HEK293 (cell line): ENCODE data around the gene SNAPC5.

ENCODE experiments used
- CTCF ChIA-PET: fragments of 350-600 bp; formaldehyde crosslinking; extraction: SDS; loops from one replicate; lab custom pipeline; 2021; ENCODE audit warnings: antibody characterized with exemption; lab: Yijun Ruan, JAX
- POLR2A ChIA-PET: fragments of 300-600 bp; formaldehyde crosslinking; extraction: SDS; loops from one replicate; lab custom pipeline; 2020; ENCODE audit warnings: antibody characterized with exemption, inconsistent platforms; lab: Yijun Ruan, JAX
- H3K27ac ChIP-seq: fragments of 200-500 bp; sonication (Bioruptor generic); 2 replicates; pipeline ENCODE4 v1.5.1; 2014; ENCODE audit warnings: low read depth, low read length, control low read depth, inconsistent platforms; ENCODE audit errors: extremely low read depth
- H3K36me3 ChIP-seq, 2 experiments: fragments of 200-500 bp in 1 of 2; sonication (Bioruptor generic) in 1 of 2; 1 replicate in 1 of 2; 2 replicates in 1 of 2; pipeline ENCODE4 v1.5.1; 2014 to 2017; ENCODE audit warnings: inconsistent platforms in 2 of 2, low read length in 2 of 2; ENCODE audit not compliant: control insufficient read depth in 2 of 2, insufficient read depth in 1 of 2
- H3K4me1 ChIP-seq: fragments of 200-500 bp; sonication (Bioruptor generic); 2 replicates; pipeline ENCODE4 v1.5.1; 2014; ENCODE audit warnings: mild to moderate bottlenecking, low read length, inconsistent platforms; ENCODE audit not compliant: control insufficient read depth, insufficient read depth
- H3K4me3 ChIP-seq: 2 replicates; pipeline ENCODE4 v1.5.1; 2011; ENCODE audit warnings: low read depth, mild to moderate bottlenecking, control low read depth, low read length, moderate library complexity
- H3K9me3 ChIP-seq: fragments of 200-500 bp; sonication (Bioruptor generic); 2 replicates; pipeline ENCODE4 v1.5.1; 2014; ENCODE audit warnings: low read depth, low read length, inconsistent platforms; ENCODE audit not compliant: control insufficient read depth, insufficient read depth
- GLIS1 ChIP-seq: fragments of 450-650 bp; formaldehyde crosslinking; IDR thresholded peaks from 2 replicates; pipeline ENCODE4 v1.5.1; 2016; ENCODE audit warnings: missing biosample characterization, missing genetic modification characterization
- SCRT2 ChIP-seq: fragments of 450-650 bp; formaldehyde crosslinking; IDR thresholded peaks from 2 replicates; pipeline ENCODE4 v1.5.1; 2016; ENCODE audit warnings: missing biosample characterization, missing genetic modification characterization
- WT1 ChIP-seq: fragments of 450-650 bp; formaldehyde crosslinking; IDR thresholded peaks from 2 replicates; pipeline ENCODE4 v1.5.1; 2016; ENCODE audit warnings: missing biosample characterization, missing genetic modification characterization
- YY2 ChIP-seq: fragments of 450-650 bp; formaldehyde crosslinking; IDR thresholded peaks from 2 replicates; pipeline ENCODE4 v1.5.1; 2016; ENCODE audit warnings: missing biosample characterization, missing genetic modification characterization
- ZBTB8A ChIP-seq: fragments of 450-650 bp; formaldehyde crosslinking; IDR thresholded peaks from 2 replicates; pipeline ENCODE4 v1.5.1; 2016; ENCODE audit warnings: missing biosample characterization, missing genetic modification characterization
- ZEB2 ChIP-seq: fragments of 450-650 bp; formaldehyde crosslinking; IDR thresholded peaks from 2 replicates; pipeline ENCODE4 v1.5.1; 2016; ENCODE audit warnings: missing biosample characterization, missing genetic modification characterization
- ZNF112 ChIP-seq: fragments of 450-650 bp; formaldehyde crosslinking; IDR thresholded peaks from 2 replicates; pipeline ENCODE4 v1.5.0; 2017; ENCODE audit warnings: missing biosample characterization, missing genetic modification characterization
- ZNF121 ChIP-seq: fragments of 450-650 bp; formaldehyde crosslinking; IDR thresholded peaks from 2 replicates; pipeline ENCODE4 v1.5.1; 2016; ENCODE audit warnings: missing biosample characterization, missing genetic modification characterization
- ZNF157 ChIP-seq: fragments of 450-650 bp; formaldehyde crosslinking; IDR thresholded peaks from 2 replicates; pipeline ENCODE4 v1.5.1; 2016; ENCODE audit warnings: missing biosample characterization, missing genetic modification characterization
- ZNF202 ChIP-seq: fragments of 450-650 bp; formaldehyde crosslinking; IDR thresholded peaks from 2 replicates; pipeline ENCODE4 v1.5.1; 2016; ENCODE audit warnings: missing biosample characterization, missing genetic modification characterization, borderline replicate concordance
- ZNF239 ChIP-seq: fragments of 450-650 bp; formaldehyde crosslinking; IDR thresholded peaks from 2 replicates; pipeline ENCODE4 v1.5.1; 2016; ENCODE audit warnings: missing biosample characterization, missing genetic modification characterization
- ZNF248 ChIP-seq: fragments of 450-650 bp; formaldehyde crosslinking; IDR thresholded peaks from 2 replicates; pipeline ENCODE4 v1.5.1; 2017; ENCODE audit warnings: missing biosample characterization, missing genetic modification characterization
- ZNF292 ChIP-seq: fragments of 450-650 bp; formaldehyde crosslinking; IDR thresholded peaks from 2 replicates; pipeline ENCODE4 v1.5.1; 2016; ENCODE audit warnings: low read depth, missing biosample characterization, missing genetic modification characterization, borderline replicate concordance
- ZNF311 ChIP-seq: fragments of 450-650 bp; formaldehyde crosslinking; IDR thresholded peaks from 2 replicates; pipeline ENCODE4 v1.5.1; 2017; ENCODE audit warnings: missing biosample characterization, missing genetic modification characterization, borderline replicate concordance
- ZNF433 ChIP-seq: fragments of 450-650 bp; formaldehyde crosslinking; IDR thresholded peaks from 2 replicates; pipeline ENCODE4 v1.5.1; 2016; ENCODE audit warnings: missing biosample characterization, missing genetic modification characterization, low read depth
- ZNF513 ChIP-seq: fragments of 450-650 bp; IDR thresholded peaks from 2 replicates; pipeline ENCODE4 v1.5.1; 2018; ENCODE audit warnings: missing biosample characterization, missing genetic modification characterization
- ZNF529 ChIP-seq: fragments of 450-650 bp; formaldehyde crosslinking; IDR thresholded peaks from 2 replicates; pipeline ENCODE4 v1.5.1; 2017; ENCODE audit warnings: missing genetic modification characterization, missing biosample characterization; ENCODE audit not compliant: insufficient replicate concordance
- ZNF558 ChIP-seq: fragments of 450-650 bp; formaldehyde crosslinking; IDR thresholded peaks from 2 replicates; pipeline ENCODE4 v1.5.1; 2016; ENCODE audit warnings: missing biosample characterization, missing genetic modification characterization
- ZNF561 ChIP-seq: fragments of 450-650 bp; IDR thresholded peaks from 2 replicates; pipeline ENCODE4 v1.5.1; 2018; ENCODE audit warnings: missing biosample characterization, missing genetic modification characterization, borderline replicate concordance
- ZNF585B ChIP-seq: fragments of 450-650 bp; formaldehyde crosslinking; IDR thresholded peaks from 2 replicates; pipeline ENCODE4 v1.5.1; 2016; ENCODE audit warnings: missing biosample characterization, missing genetic modification characterization
- ZNF639 ChIP-seq: fragments of 450-650 bp; formaldehyde crosslinking; IDR thresholded peaks from 2 replicates; pipeline ENCODE4 v1.5.1; 2016; ENCODE audit warnings: missing biosample characterization, missing genetic modification characterization
- ZNF76 ChIP-seq: fragments of 450-650 bp; formaldehyde crosslinking; IDR thresholded peaks from 2 replicates; pipeline ENCODE4; 2016; ENCODE audit warnings: low read depth, missing biosample characterization, missing genetic modification characterization, borderline replicate concordance
- ZNF830 ChIP-seq: fragments of 450-650 bp; IDR thresholded peaks from 2 replicates; pipeline ENCODE4 v1.5.0; 2018; ENCODE audit warnings: missing biosample characterization, missing genetic modification characterization, low read depth, mild to moderate bottlenecking, moderate library complexity
- TF ChIP-seq, protein P1 (sequence below): fragments of 450-650 bp; formaldehyde crosslinking; IDR thresholded peaks from 2 replicates; pipeline ENCODE4 v1.5.1; 2016; ENCODE audit warnings: missing biosample characterization, missing genetic modification characterization
- TF ChIP-seq, protein P2 (sequence below): fragments of 450-650 bp; formaldehyde crosslinking; IDR thresholded peaks from 2 replicates; pipeline ENCODE4 v1.5.1; 2017; ENCODE audit warnings: missing biosample characterization, mild to moderate bottlenecking, missing genetic modification characterization, moderate library complexity

The SNAPC5 gene

GRCh38 chr15:66542896-66543295, 45.3 kb upstream of the SNAPC5 start (continued):
- TF ChIP-seq ZNF513 (no peak), ZNF585B (no peak), ZNF112 (tag by site-specific recombination) (no peak), ZNF558 (tag by site-specific recombination) (no peak), ZNF311 (tag by site-specific recombination) (no peak)

DNA sequence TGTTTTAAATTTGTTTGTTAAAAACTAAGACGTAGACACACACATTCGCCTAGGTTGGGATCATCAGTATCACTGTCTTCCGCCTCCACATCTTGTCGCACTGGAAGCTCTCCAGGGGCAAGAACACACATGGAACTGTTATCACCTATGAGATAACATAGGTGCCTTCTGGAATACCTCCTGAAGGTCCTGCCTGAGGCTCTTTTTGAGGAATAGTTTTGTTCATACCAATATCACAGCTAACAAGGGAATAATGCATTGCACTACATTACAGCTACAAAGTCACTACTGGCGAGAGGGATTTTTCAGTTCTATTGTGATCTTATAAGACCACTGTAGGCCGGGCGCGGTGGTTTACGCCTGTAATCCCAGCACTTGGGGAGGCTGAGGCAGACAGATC, 37.5 kb upstream of the SNAPC5 start:
- Histone ChIP-seq H3K9me3 (no peaks in the 10 kb centered on the region), H3K36me3 (peaks cover 61 to 62% of the 10 kb centered on the region in 2 experiments), H3K4me1 (no peaks in the 10 kb centered on the region), H3K4me3 (no peak overlapping the region), H3K27ac (no peak overlapping the region)
- POLR2A ChIA-PET: no interaction called here
- CTCF ChIA-PET: interaction anchor here (0.7 to 1.3 kb wide), 4 partner anchors 9 to 148 kb away, joined by 3 read pairs; no protein-coding TSS in a partner anchor
- TF ChIP-seq ZNF76 (tag by site-specific recombination): no peak

GRCh38 chr15:66524838-66525237, 27.3 kb upstream of the SNAPC5 start:
- no peak overlapping the region for H3K27ac ChIP-seq
- CTCF ChIA-PET: interaction anchor here (1.0 to 1.5 kb wide), 2 partner anchors 25 to 27 kb away, joined by 3 to 4 read pairs; no protein-coding TSS in a partner anchor
- no peaks in the 10 kb centered on the region for H3K4me1 ChIP-seq
- H3K4me3 ChIP-seq: no peak overlapping the region
- POLR2A ChIA-PET: no interaction called here
- TF ChIP-seq ZNF239 (tag by site-specific recombination) (no peak), ZNF433 (tag by site-specific recombination) (no peak), ZBTB8A (tag by site-specific recombination) (no peak), ZEB2 (no peak), ZNF121 (no peak), SCRT2 (tag by site-specific recombination) (no peak), ZNF202 (tag by site-specific recombination) (no peak), ZNF639 (tag by site-specific recombination) (no peak), ZNF292 (tag by site-specific recombination) (no peak), ZNF561 (tag by site-specific recombination) (no peak), WT1 (tag by site-specific recombination) (no peak), YY2 (tag by site-specific recombination) (no peak), GLIS1 (tag by site-specific recombination) (no peak), ZNF157 (tag by site-specific recombination) (no peak), ZNF248 (tag by site-specific recombination) (no peak), ZNF529 (no peak), ZNF830 (tag by site-specific recombination) (no peak)
- TF ChIP-seq, protein P1, sequence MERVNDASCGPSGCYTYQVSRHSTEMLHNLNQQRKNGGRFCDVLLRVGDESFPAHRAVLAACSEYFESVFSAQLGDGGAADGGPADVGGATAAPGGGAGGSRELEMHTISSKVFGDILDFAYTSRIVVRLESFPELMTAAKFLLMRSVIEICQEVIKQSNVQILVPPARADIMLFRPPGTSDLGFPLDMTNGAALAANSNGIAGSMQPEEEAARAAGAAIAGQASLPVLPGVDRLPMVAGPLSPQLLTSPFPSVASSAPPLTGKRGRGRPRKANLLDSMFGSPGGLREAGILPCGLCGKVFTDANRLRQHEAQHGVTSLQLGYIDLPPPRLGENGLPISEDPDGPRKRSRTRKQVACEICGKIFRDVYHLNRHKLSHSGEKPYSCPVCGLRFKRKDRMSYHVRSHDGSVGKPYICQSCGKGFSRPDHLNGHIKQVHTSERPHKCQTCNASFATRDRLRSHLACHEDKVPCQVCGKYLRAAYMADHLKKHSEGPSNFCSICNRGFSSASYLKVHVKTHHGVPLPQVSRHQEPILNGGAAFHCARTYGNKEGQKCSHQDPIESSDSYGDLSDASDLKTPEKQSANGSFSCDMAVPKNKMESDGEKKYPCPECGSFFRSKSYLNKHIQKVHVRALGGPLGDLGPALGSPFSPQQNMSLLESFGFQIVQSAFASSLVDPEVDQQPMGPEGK: no peak
- TF ChIP-seq, protein P2, sequence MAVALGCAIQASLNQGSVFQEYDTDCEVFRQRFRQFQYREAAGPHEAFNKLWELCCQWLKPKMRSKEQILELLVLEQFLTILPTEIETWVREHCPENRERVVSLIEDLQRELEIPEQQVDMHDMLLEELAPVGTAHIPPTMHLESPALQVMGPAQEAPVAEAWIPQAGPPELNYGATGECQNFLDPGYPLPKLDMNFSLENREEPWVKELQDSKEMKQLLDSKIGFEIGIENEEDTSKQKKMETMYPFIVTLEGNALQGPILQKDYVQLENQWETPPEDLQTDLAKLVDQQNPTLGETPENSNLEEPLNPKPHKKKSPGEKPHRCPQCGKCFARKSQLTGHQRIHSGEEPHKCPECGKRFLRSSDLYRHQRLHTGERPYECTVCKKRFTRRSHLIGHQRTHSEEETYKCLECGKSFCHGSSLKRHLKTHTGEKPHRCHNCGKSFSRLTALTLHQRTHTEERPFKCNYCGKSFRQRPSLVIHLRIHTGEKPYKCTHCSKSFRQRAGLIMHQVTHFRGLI (tag by site-specific recombination): no peak
- TF ChIP-seq, all 188 proteins: peak for 0
- H3K9me3 ChIP-seq: no peaks in the 10 kb centered on the region
- peaks cover 55 to 67% of the 10 kb centered on the region in 2 experiments for H3K36me3 ChIP-seq
